ENCODE data around the gene PITPNC1.

PITPNC1 gene

DNA sequence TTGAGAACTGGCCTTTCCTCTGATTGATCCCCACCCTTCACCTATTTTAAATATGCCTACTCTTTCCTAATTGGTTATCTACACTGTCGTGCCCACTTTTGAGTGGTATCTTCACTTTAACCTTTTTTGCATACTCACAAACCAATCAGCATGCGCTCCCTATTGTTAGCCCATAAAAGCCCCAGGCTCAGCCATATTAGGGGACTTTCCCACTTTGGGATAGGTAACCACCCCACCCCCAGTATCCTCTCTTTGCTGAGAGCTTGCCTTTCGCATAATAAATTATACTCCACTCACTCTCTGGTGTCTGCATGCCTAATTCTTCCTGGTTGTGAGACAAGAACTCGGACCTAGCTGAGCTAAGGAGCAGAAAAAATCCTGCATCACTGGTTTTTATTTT is 281.2 kb downstream of the PITPNC1 start:
- DNase-seq = no peak

GRCh38 chr17:67659028-67659427 is 281.9 kb downstream of the PITPNC1 start:
- no peak for DNase-seq

GRCh38 chr17:67662712-67663111 is 285.6 kb downstream of the PITPNC1 start:
- no peak for DNase-seq

DNA sequence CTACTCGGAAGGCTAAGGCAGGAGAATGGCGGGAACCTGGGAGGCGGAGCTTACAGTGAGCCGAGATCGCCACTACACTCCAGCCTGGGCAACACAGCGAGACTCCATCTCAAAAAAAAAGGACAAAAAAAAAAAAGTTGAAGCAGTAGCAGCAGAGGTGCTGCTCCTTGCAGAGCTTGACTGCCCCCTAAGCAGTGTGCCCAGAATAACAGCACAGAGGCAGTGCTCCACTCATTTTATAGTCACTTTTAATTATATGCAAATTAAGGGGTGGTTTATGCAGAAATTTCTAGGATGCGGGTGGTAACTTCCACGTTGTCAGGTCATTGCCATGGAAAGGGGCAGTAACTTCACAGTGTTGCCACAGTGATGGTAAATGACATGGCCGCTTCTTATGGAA is 286.4 kb downstream of the PITPNC1 start:
- no peak for DNase-seq

DNA sequence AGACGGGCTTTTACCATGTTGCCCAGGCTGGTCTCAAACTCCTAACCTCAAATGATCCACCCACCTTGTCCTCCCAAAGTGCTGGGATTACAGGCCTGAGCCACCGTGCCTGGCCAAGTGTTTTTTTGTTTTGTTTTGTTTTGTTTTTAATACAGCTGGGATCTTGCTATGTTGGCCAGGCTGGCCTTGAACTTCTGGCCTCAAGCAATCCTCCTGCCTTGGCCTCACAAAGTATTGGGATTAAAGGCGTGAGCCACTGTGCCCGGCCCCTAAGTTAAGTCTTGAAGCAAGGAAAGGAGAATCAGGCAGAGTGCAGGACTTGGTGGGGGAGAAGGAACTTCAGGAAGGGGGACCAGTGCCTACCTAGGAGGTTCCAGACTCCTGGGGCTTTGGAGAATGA is 288.9 kb downstream of the PITPNC1 start:
- DNase-seq = no peak

DNA sequence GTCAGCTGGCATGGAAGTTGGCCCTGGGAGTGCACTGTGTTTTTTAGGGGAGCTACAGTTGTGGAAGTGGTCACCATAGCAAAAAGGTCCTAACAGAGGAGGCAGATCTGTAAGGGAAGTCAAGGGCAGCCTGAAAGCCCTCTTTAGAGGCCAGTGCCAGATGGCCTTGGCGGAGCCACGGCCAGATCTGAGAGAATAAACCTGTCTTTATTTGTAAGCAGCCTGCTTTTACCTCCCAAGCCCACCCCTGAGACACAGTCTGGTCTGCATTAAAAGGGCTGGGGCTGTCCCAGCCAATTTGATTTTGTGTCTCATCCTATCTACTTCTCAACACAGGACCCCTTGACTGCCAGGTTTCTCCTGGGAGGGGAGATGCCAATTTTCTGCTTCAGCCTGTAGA is 289.6 kb downstream of the PITPNC1 start:
- DNase-seq = no peak

GRCh38 chr17:67671493-67671892 is 294.4 kb downstream of the PITPNC1 start:
- peak; percentile 88 for DNase-seq

DNA sequence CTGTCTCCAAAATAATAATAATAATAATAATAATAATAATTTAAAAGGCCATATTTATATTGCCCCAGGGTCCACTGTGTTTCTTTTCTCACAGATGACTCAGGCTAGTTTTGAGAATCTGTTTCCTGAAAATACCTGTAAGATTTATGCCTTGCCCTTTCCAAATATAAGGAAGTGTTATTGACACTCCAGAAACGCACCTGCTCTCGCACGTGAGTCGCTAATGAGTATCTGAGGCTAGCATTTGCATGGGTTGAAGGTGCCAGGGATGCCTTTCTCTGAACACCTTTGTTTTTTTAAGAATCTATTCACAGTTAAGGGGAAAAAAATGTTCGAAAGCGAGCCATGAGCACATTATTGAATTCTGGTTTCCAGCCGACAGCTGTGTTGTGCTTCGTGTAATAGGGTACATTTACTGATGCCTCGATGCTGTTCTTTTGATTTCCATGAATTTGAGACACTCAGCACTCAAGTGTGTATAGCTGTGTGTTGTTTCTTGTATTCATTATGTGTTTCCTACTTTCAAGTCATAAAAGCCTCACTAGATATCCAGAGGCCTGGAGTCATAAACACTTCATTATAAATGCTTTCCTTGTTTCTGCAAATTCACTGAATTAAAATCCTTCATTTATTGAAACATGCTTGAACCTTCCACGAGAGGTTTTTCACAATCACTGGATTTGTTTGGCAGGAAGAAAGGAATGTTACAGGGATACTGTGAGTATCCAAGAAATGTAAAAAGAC is 295.7 kb downstream of the PITPNC1 start:
- DNase-seq = peak; percentile 82

GRCh38 chr17:67675481-67675880 is 298.4 kb downstream of the PITPNC1 start:
- no peak for DNase-seq

DNA sequence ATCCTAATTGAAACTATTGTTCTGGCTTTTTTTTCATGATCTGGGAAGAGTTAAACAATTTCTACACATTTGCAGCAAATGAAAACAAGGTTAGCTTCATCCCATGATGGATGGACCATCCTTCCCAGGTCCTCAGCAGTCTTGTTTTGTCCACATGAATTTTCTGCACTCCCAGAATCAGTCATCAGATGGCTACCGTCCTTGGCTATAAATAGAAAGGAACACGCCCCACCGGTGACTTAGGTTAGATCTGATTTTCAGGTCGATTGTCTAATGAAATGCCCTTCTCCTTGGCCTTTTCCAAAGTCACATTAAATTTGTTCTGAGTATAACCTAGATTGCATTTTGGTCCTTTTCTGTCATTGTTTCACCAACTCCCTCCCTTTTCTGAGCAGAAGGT is 299.2 kb downstream of the PITPNC1 start:
- no peak for DNase-seq

DNA sequence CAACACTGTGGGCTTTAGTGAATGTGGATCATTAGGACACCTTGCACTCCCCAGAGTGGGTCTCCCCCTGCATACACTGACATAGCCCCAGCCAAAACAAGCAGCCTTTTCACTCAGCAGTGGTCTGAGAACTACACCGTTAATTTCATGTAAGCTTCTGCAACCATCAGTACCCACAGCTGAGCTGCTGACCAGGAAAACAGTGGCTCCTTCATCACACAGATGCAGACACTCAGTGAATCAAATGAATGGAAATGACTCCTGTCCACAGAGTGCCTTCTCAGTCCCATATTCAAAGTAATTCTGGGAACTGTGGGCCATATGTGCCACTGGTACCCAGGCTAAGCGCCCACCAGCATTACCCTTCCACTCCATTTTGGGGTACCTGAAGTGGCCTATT is 301.3 kb downstream of the PITPNC1 start:
- no peak for DNase-seq

GRCh38 chr17:67679225-67679624 is 302.1 kb downstream of the PITPNC1 start:
- no peak for DNase-seq

DNA sequence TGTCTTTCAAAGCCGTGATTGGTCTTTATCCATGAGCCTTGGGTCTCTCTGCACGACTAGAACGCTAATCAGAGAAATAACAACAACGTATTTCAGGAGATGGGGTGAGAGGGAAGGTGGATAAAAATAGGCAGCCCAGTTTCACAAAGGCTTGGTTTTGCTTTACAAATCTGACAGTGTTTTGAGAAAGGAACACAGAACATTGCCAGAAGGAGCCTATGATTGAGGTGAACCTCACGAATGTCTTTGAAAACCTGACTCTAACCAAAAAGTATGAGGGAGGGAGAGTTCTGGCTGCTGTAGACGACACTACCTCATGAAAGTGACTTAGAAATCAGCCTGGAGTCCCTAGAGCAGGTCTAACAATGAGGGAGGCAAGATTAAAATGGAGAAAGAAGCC is 302.6 kb downstream of the PITPNC1 start:
- no peak for DNase-seq

GRCh38 chr17:67680445-67681224 is 303.6 kb downstream of the PITPNC1 start:
- DNase-seq = no peak

- no peak for DNase-seq
These were observed 305.1 kb downstream of the PITPNC1 start for GRCh38 chr17:67682196-67682595.

DNA sequence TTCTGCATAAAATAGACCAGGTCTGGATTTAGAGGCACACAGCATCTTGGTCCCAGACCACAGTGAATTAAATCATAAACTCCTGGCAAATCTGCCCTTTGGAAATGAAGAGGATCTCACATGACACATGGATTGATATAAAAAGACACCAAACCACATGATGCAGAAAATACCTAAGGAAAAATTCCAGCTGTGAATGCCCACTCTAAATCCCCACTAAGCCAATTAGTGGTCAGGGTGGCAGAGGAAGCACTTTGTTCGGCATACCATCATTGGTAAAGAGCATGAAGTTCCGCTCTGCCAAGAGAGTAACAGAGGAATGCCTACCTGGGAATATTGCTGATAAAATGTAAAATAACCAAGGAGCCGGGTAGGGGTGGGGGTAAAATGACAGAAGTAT is 308.3 kb downstream of the PITPNC1 start:
- DNase-seq = no peak

- DNase-seq = no peak
These were observed 309.2 kb downstream of the PITPNC1 start for GRCh38 chr17:67686241-67686640.

GRCh38 chr17:67687511-67687910 is 310.4 kb downstream of the PITPNC1 start:
- no peak for DNase-seq

DNA sequence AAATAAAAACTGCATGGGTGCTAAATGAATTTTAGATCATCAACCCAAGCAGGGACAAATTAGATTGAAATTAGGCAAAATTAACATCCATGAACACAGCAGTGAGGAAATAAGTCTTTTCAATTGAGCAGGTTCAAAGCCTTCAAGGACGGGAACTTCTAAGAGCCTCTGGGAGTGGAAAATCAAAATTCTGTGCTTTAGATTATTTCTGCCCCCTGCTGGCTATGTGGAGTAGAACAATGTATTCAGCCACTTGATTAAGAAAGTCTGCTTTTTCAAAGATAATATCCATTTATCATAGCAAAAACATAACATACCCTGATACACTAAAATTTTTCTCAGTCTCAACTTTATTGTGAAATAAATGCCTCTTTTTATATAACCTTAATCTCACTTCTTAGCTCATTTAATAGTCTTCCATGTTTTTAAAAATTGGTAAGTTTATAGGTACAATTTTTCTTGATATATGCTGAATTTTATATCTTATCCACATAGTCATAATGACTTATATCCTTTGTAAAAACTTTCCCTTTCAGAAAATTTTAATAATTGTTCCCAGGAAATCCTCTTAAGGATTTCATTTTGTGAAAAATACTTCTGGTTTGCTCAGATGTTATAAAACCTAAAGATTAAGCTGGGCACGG is 312.6 kb downstream of the PITPNC1 start:
- DNase-seq = peak; percentile 77

- no peak for DNase-seq
These were observed 316.7 kb downstream of the PITPNC1 start for GRCh38 chr17:67693811-67694210.

DNA sequence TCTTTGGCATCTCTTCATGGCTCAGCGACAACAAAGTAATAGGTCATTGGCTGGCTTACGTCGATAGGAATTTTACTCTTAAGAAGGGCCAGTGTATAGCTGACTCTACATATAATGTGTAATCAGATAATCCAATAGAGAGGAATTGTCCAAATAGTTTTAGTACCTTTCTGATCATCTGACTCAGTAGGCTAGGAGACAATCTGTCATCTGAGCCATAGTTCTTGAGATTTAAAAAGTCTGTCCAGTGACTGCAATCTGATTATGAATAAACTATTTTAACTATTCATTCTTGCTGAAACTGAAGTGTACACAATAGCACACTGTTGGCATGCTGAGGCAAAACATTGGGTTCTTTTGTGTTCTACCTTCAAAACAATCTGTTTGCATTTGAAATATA is 319.3 kb downstream of the PITPNC1 start:
- DNase-seq = no peak

DNA sequence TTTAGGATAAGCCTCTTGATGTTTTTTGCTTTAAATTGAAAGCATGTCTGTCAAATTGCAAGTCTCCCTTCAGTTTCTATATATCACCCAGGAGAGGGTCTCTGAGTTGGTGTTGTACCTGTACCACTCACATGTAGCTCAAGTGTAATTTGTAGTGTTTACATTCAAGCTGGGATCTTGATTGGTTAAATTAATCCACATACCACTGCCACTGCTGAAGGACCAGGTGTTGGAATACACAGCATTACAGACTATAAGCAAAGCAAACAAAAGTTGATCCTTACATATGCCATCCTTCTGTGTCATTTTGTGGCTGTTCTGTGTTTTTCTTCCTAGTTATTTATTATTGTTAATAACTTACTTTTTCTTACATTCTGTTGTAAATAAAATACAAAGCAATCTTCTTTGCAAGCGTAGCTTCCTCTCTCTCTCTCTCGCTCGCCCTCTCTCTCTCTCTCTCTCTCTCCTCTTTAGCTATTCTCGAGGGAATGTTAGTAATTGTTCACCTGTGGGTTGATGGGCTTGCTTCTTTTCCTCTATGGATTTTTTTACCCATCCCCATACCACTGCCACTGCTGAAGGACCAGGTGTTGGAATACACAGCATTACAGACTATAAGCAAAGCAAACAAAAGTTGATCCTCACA is 319.9 kb downstream of the PITPNC1 start:
- no peak for DNase-seq

DNA sequence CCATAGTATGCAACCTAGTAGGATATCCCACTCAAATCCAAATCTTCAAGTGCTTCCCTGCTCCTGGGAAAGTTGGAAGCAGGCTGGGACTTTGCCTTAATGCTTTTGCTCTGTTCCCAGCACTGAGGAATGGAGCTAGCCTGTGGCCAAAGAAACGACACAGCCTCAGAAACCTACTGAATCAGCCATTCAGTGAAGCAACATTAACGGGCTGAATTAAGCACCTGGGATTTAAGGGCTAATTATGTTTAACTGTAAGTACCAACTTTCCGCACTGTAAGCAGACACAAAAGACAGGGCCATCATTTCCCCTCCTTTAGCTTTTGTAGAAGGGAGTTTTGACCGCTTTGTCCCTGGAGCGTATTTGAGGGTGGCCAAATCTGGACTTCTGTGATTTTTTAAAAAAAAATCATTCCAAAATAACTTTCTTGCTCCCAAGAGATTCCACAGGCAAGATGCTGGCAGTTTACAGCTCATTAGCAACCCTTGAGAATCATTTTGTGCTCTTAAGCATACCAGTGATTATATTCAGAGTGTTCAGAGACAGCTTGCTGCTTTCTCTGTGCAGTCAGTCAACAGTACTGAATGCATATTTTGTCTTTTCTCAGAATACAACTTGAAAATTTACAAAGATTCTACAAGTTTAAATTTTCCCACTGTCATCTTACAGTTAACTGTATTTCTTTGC is 323.1 kb downstream of the PITPNC1 start:
- no peak for DNase-seq
